HG03457 (cell line): ENCODE measurements around the gene PDGFB.
A peak's percentile ranks its signal among the peaks of the same experiment; 100 is the strongest.

ENCODE experiments used
- ATAC-seq: cut with Tn5 transposase; IDR thresholded peaks from one replicate; pipeline ENCODE4 v1.9.1; 2021; ENCODE audit warnings: moderate number of reproducible peaks; ENCODE audit not compliant: unreplicated experiment

PDGFB gene

GRCh38 chr22:39277142-39277607 lies 32.4 kb upstream of the PDGFB start:
- no peak for ATAC-seq

GRCh38 chr22:39276440-39277141 lies 31.8 kb upstream of the PDGFB start:
- ATAC-seq: no peak

GRCh38 chr22:39275814-39276439 lies 31.1 kb upstream of the PDGFB start:
- ATAC-seq: no peak

DNA sequence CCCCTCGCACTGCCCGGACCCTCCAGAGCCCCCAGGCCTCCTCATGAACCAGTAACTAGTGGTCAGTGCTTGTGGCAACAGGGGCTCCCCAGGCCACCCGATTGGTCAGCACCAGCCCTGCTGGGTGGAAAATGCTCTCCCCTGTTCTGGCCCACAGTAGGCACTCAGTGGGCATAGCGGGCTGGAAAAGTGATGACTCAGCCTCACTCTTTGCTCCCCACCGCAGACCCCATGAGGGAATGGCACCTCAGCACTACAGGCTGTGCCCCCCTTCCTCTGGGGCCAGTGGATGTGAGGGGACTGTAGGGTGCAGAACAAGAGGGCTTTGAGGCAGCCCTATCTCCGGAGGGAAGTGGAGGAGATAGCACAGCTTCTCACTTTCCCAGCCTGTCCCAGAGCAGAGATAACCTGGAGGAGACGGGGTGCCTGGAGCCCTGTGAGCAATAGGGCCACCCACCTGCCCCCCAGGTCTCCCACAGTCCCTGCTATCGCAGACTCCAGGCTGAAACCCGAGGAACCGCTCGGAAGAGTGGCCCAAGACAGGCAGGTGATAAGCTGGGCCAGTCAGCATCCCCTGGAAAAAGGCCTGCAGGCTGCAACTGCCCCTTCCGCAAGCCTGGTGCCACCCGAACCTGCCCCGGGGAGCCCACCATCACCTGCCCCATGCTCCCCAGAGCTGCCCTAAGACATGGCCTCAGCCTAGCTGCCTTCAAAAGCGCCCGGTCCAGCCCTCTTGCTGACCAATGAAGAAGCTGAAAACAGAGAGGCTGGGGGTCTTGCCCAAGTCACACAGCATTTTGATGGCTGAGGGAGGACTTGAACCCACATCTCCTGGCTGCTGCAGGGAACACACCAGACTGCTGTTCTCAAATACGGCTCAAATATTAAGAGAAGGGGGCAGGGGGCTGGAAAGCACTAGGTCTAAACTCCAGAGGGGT lies 29.4 kb upstream of the PDGFB start:
- no peak for ATAC-seq

GRCh38 chr22:39270792-39271191 lies 26.0 kb upstream of the PDGFB start:
- no peak for ATAC-seq

DNA sequence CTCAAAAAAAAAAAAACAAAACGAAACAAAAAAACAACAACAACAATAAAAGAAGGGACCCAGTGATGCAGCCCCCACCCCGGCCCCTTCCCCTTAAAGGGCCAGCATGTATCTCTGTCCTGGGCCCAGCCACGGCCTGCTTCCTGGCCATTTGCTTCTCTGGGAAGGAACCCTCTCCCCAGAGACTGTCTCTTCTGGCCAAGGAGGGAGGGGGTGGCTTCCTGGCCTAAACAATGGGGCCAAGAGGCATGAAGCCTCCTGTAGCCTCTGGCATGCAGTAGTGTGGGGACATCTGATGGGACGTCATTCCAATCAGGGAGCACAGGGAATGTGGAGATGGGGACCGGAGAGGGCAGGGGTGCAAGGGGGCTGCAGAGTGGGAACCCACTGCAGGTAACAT lies 25.5 kb upstream of the PDGFB start:
- ATAC-seq: no peak

- ATAC-seq: no peak
Observed at GRCh38 chr22:39269095-39269790, 24.5 kb upstream of the PDGFB start.

DNA sequence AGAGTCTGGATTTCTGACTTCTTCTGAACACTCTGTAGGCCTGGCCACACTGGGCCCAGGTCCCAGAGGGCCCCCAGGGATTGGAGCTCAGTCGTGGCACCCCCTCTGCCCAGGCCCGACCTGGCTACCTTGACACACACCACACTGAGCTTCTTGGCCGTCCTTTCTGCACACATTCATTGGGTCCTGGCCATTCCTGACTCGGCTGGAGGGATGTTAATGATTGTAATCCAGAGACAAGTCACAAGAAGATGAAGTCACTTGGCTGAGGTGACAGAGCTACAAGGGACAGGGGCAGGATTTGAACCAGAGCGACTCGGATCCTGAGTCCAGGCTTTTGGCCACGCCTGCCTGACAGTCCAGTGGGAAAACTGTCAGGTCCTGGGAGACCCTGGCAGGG lies 23.9 kb upstream of the PDGFB start:
- no peak for ATAC-seq

DNA sequence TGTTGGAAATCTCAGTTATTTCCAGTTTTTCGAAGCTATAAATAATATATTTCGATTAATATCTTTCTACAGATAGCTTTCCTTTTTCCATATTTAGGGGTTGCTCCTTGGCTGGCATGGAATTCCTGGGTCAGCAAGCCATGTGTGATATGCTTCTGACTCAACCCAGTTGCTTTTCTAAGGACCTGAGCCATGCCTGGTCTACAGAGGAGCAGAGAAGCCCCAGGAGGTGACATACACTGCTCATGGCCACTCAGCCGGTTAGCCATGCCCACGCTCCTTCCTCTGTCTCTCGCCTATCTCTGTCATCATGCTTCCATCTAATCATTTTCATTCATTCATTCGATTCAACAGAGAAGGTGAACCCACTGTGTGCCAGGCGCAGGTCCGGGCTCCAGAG lies 23.2 kb upstream of the PDGFB start:
- no peak for ATAC-seq

DNA sequence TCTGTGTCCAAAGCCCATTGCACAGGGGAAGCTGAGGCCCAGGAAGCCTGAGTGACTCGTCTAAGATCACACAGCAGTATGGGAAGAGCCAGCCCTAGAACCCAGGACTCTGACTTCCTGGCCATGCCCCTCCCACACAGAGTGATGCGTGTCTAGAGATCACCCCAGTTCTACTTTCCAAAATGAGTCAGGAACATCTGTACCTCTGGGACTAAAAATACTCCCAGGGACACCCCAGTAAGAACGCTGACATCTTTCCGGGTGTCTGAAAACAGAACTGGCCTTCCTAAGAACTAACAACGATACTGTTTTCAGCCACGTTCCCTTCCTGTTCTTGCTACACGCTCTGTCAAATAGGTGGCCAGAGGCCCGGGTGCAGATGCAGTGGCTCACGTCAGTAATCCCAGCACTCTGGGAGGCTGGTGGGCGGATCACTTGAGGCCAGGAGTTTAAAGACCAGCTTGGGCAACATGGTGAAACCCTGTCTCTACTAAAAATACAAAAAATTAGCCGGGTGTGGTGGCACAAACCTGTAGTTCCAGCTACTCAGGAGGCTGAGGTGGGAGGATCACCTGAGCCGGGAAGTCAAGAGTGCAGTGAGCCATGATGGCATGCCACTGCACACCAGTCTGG lies 21.7 kb upstream of the PDGFB start:
- peak; percentile 60 for ATAC-seq

DNA sequence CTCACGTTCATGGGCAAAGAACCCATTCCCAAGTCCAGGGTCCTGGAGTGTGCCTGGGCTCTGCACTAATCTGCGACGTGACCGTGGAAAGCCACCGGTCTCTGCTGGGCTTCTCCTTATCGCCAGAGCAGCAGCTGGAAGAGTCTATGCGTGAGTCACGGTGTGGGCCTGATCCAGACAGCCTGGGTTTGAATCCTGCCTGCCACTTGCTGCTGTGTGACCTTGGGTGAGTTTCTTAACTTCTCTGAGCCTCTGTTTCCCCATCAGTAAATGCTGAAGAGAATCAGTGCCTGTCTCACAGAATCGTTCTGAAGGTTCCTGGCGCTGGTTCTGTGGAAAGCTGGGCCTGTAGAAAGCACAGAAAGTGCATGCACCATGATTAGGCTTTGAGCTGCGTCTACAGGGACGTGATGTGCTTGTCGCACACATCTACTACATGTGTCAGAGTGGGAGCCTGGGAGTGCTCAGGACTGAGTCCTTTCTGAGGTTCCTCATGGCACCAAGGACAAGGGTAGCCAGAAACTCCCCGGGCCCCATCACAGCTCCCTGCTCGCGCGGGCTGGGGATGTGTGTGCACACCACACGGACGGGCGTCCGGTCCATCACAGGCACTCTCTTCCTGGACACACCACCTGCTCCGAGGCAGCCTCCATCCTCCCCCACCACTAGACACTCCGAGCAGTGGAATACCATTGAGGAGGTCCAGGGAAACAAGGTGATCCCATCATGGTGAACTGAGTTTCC lies 20.5 kb upstream of the PDGFB start:
- ATAC-seq: no peak

DNA sequence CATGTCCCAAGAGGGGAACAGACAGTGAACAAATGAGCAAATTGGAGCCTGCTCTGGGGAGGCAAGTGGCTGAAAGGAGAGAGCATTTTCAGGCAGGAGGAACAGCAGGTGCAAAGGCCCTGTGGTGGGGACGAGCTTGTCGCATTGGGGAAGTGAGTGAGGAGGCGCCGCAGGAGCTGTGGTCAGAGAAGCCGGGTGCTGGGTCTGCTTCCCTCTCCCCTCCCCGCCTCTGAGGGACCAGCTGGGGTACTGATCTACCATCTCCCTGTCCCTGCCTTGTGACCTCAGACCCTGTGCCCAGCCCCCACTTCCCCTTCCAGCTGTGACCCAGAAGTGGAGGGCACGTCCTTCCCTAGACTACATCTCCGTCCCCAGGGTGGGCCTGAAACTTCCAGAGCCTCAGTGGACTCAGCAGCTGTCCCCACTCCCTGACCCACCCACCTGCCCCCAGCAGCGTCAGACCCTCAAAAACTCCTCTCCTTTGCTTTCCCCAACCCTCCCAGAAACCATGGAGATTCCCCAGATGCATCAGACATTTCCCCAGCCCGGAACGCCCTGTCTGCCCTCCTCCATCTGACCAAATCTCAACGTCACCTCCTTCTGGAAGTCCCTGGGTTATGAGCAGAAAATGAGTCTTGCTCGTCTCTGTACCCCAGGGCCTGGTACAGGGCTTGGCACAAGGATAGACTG lies 19.7 kb upstream of the PDGFB start:
- no peak for ATAC-seq

GRCh38 chr22:39263626-39264348 lies 19.0 kb upstream of the PDGFB start:
- no peak for ATAC-seq

DNA sequence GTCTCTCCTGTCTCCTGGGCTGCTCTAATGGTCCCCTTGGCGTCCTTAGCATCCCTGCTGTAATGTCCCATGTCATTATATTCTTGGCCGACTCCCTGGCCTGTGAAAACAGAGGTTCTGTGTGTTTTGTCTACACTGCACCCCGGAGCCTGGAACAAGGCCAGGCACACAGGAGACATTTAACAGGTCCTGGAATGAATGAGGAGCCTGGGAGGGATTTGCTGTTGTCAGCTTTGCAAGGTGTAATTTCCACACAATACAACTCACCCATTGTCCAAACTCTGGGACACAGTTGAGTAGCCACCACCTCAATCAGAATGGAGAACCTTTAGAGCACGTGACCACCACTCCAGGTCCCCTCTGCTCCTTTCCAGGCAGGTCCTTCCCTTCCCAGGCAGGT lies 14.9 kb upstream of the PDGFB start:
- no peak for ATAC-seq

DNA sequence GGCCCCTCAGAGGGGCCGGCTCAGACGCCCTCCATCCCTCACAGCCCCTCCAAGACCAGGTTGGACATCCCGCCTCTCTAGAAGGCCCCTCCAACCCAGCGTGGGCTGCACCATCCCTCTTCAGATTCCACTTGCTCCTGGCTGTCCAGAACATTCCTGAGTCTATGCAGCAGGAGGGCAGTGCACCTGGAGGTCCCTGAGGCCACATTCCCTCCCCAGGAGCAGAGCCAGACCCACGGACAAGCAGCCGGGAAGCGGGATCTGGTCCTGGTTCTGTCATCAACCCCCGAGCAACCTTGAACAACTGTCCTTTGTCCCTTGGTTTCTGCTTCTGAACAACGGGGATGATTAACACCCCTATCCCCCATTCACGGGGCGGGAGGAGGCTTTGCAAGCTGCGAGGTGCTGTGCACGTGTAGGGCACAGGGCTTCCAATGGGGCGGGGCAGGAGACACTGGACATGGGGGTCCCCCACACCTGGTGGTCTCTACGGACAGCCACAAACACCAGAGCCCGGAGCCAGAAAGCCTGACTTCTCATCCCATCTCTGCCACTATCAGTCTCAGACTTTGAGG lies 13.2 kb upstream of the PDGFB start:
- ATAC-seq: no peak

- no peak for ATAC-seq
Observed at GRCh38 chr22:39256979-39257378, 12.2 kb upstream of the PDGFB start.

DNA sequence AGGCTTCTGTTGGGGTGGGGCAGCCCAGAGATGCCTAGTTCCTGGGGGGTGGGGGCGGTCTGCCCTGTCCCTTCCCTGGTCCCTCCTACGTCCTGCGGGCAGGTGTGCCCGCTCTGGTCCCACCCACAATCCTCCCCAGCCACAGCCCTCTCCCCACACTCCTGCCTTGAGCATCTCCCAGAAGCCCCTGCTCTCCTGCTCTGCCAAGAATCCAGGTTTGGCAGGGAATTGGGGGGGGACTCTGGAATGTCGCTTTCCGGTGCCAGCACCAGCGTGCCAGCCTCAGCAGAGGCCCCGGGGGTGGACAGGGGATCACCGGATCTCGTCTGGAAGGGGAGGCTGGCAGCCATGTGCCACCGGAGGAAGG lies 11.4 kb upstream of the PDGFB start:
- no peak for ATAC-seq

DNA sequence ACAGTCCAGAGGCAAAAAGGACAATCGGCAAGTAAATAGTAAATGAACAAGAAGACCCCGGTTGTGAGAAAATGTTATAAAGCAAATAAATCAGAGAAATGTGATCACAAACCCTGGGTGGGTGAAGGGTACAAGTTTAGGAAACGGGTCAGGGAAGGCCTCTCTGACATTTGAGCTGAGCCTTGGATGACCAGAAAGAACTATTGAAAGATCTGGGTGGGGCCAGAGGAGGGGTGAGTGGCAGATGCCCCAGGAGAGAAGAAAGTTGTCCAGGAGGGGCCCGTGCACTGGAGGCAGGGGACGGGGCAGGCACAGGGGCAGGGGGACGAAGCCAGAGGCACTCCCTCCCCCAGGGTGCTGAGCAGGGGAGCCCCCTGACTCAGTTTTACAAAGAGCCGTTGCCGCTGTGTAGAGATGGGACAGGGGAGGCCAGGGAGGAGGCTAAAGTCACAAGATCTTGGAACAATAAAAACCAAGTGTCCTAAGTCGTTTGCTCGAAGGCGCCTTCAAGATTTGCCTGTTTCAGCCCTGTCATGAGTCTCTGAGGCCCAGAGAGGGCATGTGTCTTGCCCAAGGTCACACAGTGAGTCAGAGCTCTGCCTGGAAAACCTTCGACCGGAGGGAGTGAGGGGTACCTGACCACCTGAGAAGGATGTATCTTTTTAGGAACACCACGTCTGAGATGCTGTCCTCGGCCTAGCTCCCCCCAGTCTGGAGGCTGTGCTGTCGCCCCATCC lies 10.8 kb upstream of the PDGFB start:
- no peak for ATAC-seq
